ENCODE data around the gene A2M.

Gene A2M

GRCh38 chr12:9079883-9080675 lies 35.6 kb downstream of the A2M start:
- no peak for DNase-seq (ENCODE audit: low read depth, low spot score)
- Histone ChIP-seq H3K9me3 (ENCODE audit: control insufficient read depth, insufficient read depth, low read length) (no peaks in the 10 kb centered on the region), H3K4me3 (ENCODE audit: low read length) (no peak overlapping the region), H3K36me3 (ENCODE audit: control insufficient read depth, insufficient read depth, low read length) (no peaks in the 10 kb centered on the region), H3K4me1 (ENCODE audit: control insufficient read depth, insufficient read depth, low read length) (no peaks in the 10 kb centered on the region), H3K27me3 (ENCODE audit: control insufficient read depth, insufficient read depth, low read length) (no peaks in the 10 kb centered on the region), H3K27ac (ENCODE audit: low read length) (no peak overlapping the region)
- no CpG with 5 or more reads among the region's 5 CpGs for WGBS (ENCODE audit: insufficient coverage, insufficient read length)

DNA sequence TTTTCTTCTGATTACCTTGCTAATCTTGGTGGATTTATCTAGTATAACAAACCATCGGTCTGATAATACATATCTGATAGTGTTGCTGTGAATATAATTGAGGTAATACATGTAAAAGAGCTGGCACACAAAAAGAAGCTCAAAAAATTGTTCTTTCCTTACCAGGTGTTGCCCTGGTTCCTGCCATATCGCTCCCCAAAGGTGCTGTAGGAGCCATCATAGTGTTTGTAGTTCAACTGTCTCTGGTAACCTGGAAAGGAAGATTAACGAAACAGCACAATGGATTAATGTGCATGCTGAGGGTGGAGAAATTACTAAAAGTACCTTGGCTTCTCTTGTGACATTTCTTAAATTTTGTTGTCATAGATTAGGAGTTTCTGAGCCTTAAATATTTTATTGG lies 36.6 kb downstream of the A2M start:
- H3K27me3 ChIP-seq (ENCODE audit: control insufficient read depth, insufficient read depth, low read length), result no peaks in the 10 kb centered on the region
- no peak overlapping the region for H3K4me3 ChIP-seq (ENCODE audit: low read length)
- WGBS (ENCODE audit: insufficient coverage, insufficient read length), result no CpG with 5 or more reads among the region's 3 CpGs
- DNase-seq (ENCODE audit: low read depth, low spot score), result no peak
- H3K4me1 ChIP-seq (ENCODE audit: control insufficient read depth, insufficient read depth, low read length), result no peaks in the 10 kb centered on the region
- H3K36me3 ChIP-seq (ENCODE audit: control insufficient read depth, insufficient read depth, low read length), result no peaks in the 10 kb centered on the region
- no peak overlapping the region for H3K27ac ChIP-seq (ENCODE audit: low read length)
- no peaks in the 10 kb centered on the region for H3K9me3 ChIP-seq (ENCODE audit: control insufficient read depth, insufficient read depth, low read length)

GRCh38 chr12:9077152-9078031 lies 38.3 kb downstream of the A2M start:
- WGBS (ENCODE audit: insufficient coverage, insufficient read length), result no CpG with 5 or more reads among the region's 5 CpGs
- Histone ChIP-seq H3K27ac (ENCODE audit: low read length) (no peak overlapping the region), H3K27me3 (ENCODE audit: control insufficient read depth, insufficient read depth, low read length) (no peaks in the 10 kb centered on the region), H3K9me3 (ENCODE audit: control insufficient read depth, insufficient read depth, low read length) (no peaks in the 10 kb centered on the region), H3K4me1 (ENCODE audit: control insufficient read depth, insufficient read depth, low read length) (no peaks in the 10 kb centered on the region), H3K36me3 (ENCODE audit: control insufficient read depth, insufficient read depth, low read length) (no peaks in the 10 kb centered on the region), H3K4me3 (ENCODE audit: low read length) (no peak overlapping the region)
- no peak for DNase-seq (ENCODE audit: low read depth, low spot score)

- Histone ChIP-seq H3K4me1 (ENCODE audit: control insufficient read depth, insufficient read depth, low read length) (no peaks in the 10 kb centered on the region), H3K27ac (ENCODE audit: low read length) (no peak overlapping the region), H3K27me3 (ENCODE audit: control insufficient read depth, insufficient read depth, low read length) (no peaks in the 10 kb centered on the region), H3K4me3 (ENCODE audit: low read length) (no peak overlapping the region), H3K9me3 (ENCODE audit: control insufficient read depth, insufficient read depth, low read length) (no peaks in the 10 kb centered on the region), H3K36me3 (ENCODE audit: control insufficient read depth, insufficient read depth, low read length) (no peaks in the 10 kb centered on the region)
- no peak for DNase-seq (ENCODE audit: low read depth, low spot score)
- WGBS (ENCODE audit: insufficient coverage, insufficient read length), result 100% methylated on average over 2 of the region's 4 CpGs
These were observed 39.0 kb downstream of the A2M start for GRCh38 chr12:9076733-9077132.

DNA sequence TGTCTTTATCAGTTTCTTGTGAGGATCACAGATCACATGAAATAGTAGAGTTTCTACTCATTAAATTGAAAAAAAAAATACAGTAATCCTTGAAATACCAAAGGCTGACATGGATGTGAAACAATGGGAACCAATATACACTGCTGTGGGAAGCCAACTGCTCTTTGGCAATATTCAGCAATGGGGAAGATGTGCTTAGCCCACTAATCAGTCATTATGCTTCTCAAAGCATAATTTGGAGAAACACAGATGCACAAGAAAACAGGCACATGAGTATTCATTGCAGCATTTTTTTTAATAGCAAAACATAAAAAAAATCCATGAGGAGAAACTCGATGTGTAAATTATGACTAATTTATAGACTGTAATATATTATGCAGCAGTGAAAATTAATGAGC lies 40.6 kb downstream of the A2M start:
- no peaks in the 10 kb centered on the region for H3K9me3 ChIP-seq (ENCODE audit: control insufficient read depth, insufficient read depth, low read length)
- H3K4me3 ChIP-seq (ENCODE audit: low read length), result no peak overlapping the region
- H3K4me1 ChIP-seq (ENCODE audit: control insufficient read depth, insufficient read depth, low read length), result no peaks in the 10 kb centered on the region
- no CpG with 5 or more reads among the region's 1 CpG for WGBS (ENCODE audit: insufficient coverage, insufficient read length)
- no peak for DNase-seq (ENCODE audit: low read depth, low spot score)
- no peaks in the 10 kb centered on the region for H3K36me3 ChIP-seq (ENCODE audit: control insufficient read depth, insufficient read depth, low read length)
- no peaks in the 10 kb centered on the region for H3K27me3 ChIP-seq (ENCODE audit: control insufficient read depth, insufficient read depth, low read length)
- no peak overlapping the region for H3K27ac ChIP-seq (ENCODE audit: low read length)

GRCh38 chr12:9074484-9075137 lies 41.1 kb downstream of the A2M start:
- no peak overlapping the region for H3K27ac ChIP-seq (ENCODE audit: low read length)
- no CpG with 5 or more reads among the region's 10 CpGs for WGBS (ENCODE audit: insufficient coverage, insufficient read length)
- no peaks in the 10 kb centered on the region for H3K36me3 ChIP-seq (ENCODE audit: control insufficient read depth, insufficient read depth, low read length)
- H3K9me3 ChIP-seq (ENCODE audit: control insufficient read depth, insufficient read depth, low read length), result no peaks in the 10 kb centered on the region
- H3K4me1 ChIP-seq (ENCODE audit: control insufficient read depth, insufficient read depth, low read length), result no peaks in the 10 kb centered on the region
- no peak overlapping the region for H3K4me3 ChIP-seq (ENCODE audit: low read length)
- DNase-seq (ENCODE audit: low read depth, low spot score), result no peak
- H3K27me3 ChIP-seq (ENCODE audit: control insufficient read depth, insufficient read depth, low read length), result no peaks in the 10 kb centered on the region

DNA sequence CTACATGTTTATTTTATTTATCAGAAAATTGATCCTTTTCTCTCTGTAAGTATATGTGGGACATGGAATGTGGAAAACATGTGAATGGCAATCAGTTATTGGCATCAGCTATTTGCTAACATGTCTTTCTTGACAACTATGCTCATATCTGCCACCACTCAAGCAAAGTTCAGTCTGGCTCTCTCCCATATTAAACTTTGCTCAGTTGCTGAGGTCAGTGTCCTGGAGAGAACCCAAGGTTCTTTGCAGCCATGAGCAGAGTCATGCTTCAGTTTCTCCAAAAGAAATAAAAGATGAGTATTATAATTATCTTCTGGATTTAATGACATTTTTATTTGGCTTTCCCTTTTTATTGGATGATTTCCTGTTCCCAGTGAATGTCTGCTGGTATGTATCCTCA lies 42.6 kb downstream of the A2M start:
- DNase-seq (ENCODE audit: low read depth, low spot score), result no peak
- H3K36me3 ChIP-seq (ENCODE audit: control insufficient read depth, insufficient read depth, low read length), result no peaks in the 10 kb centered on the region
- no peaks in the 10 kb centered on the region for H3K27me3 ChIP-seq (ENCODE audit: control insufficient read depth, insufficient read depth, low read length)
- no peak overlapping the region for H3K4me3 ChIP-seq (ENCODE audit: low read length)
- H3K27ac ChIP-seq (ENCODE audit: low read length), result no peak overlapping the region
- no peaks in the 10 kb centered on the region for H3K9me3 ChIP-seq (ENCODE audit: control insufficient read depth, insufficient read depth, low read length)
- no peaks in the 10 kb centered on the region for H3K4me1 ChIP-seq (ENCODE audit: control insufficient read depth, insufficient read depth, low read length)

DNA sequence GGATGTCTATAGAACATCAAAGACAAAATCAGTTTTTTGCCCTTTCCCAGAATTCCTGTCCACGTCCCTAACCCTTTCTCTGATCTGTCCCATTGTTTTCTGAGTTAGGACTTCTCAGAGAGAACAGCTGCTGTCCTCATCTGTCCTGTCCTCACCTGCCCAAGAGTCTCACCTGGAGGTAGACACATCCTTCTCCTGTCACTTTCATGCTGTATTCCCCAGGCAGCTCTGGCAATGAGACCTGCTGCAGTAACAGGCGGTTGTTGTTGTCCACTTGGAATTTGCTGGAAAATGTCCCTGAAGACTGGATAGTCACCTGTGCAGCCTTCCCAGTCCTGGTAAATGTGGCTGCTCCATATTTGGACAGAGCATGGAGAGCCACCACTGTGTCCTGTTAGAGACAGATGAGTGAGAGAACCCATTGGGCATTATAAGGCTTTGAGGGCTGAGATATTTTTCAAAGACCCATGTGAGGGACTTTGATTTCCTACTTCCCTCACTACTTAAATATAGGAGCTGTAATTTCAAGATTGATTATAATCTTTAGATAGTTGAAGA lies 43.2 kb downstream of the A2M start:
- Histone ChIP-seq H3K27me3 (ENCODE audit: control insufficient read depth, insufficient read depth, low read length) (no peaks in the 10 kb centered on the region), H3K4me1 (ENCODE audit: control insufficient read depth, insufficient read depth, low read length) (no peaks in the 10 kb centered on the region), H3K9me3 (ENCODE audit: control insufficient read depth, insufficient read depth, low read length) (no peaks in the 10 kb centered on the region), H3K4me3 (ENCODE audit: low read length) (no peak overlapping the region), H3K27ac (ENCODE audit: low read length) (no peak overlapping the region), H3K36me3 (ENCODE audit: control insufficient read depth, insufficient read depth, low read length) (no peaks in the 10 kb centered on the region)
- no CpG with 5 or more reads among the region's 2 CpGs for WGBS (ENCODE audit: insufficient coverage, insufficient read length)
- no peak for DNase-seq (ENCODE audit: low read depth, low spot score)

DNA sequence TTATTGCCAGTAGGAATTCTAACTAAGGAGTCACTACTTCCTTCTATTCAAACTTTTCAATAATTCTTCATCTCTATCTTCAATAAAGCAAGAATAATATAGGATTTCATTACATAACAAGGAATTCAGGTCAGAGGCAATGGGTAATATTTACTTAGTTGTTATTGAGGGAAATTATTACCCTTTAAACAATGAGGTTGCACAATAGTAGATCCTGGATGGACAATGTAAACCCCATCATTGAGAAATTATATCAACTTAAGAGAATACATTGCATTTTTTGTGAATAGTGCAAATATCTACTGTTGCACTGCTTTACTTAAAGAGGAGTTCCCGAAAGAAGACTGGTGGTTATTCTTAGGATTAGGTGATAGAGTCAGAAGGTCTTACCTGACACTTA lies 43.8 kb downstream of the A2M start:
- Histone ChIP-seq H3K9me3 (ENCODE audit: control insufficient read depth, insufficient read depth, low read length) (no peaks in the 10 kb centered on the region), H3K4me1 (ENCODE audit: control insufficient read depth, insufficient read depth, low read length) (no peaks in the 10 kb centered on the region), H3K4me3 (ENCODE audit: low read length) (no peak overlapping the region), H3K27me3 (ENCODE audit: control insufficient read depth, insufficient read depth, low read length) (no peaks in the 10 kb centered on the region), H3K27ac (ENCODE audit: low read length) (no peak overlapping the region), H3K36me3 (ENCODE audit: control insufficient read depth, insufficient read depth, low read length) (no peaks in the 10 kb centered on the region)
- DNase-seq (ENCODE audit: low read depth, low spot score), result no peak
- no CpG with 5 or more reads among the region's 1 CpG for WGBS (ENCODE audit: insufficient coverage, insufficient read length)

- DNase-seq (ENCODE audit: low read depth, low spot score), result no peak
- Histone ChIP-seq H3K4me1 (ENCODE audit: control insufficient read depth, insufficient read depth, low read length) (no peaks in the 10 kb centered on the region), H3K27ac (ENCODE audit: low read length) (no peak overlapping the region), H3K36me3 (ENCODE audit: control insufficient read depth, insufficient read depth, low read length) (no peaks in the 10 kb centered on the region), H3K27me3 (ENCODE audit: control insufficient read depth, insufficient read depth, low read length) (no peaks in the 10 kb centered on the region), H3K4me3 (ENCODE audit: low read length) (no peak overlapping the region), H3K9me3 (ENCODE audit: control insufficient read depth, insufficient read depth, low read length) (no peaks in the 10 kb centered on the region)
These were observed 44.2 kb downstream of the A2M start for GRCh38 chr12:9071518-9071917.

All from iPS DF 6.9 (cell line).